K562 (cell line): ENCODE data around the gene GNAL. TPM values are rescaled to one million over a fixed set of nuclear protein-coding genes. Genes with fewer than 3 reads are reported as not detected.

ENCODE experiments used
- CBX2 ChIP-seq: fragments of 200-600 bp; sonication (generic); IDR thresholded peaks from one replicate; pipeline ENCODE4 v1.6.1; 2012; ENCODE audit warnings: mild to moderate bottlenecking, low read length, inconsistent platforms; ENCODE audit not compliant: insufficient read depth, poor library complexity, severe bottlenecking
- COPS2 ChIP-seq: fragments of 450-650 bp; conservative IDR thresholded peaks from 2 replicates; pipeline ENCODE4 v1.6.1; 2016; ENCODE audit warnings: mild to moderate bottlenecking, moderate library complexity
- FIP1L1 ChIP-seq: fragments of 200-400 bp; formaldehyde crosslinking; IDR thresholded peaks from 2 replicates; pipeline ENCODE4 v1.6.1; 2018; ENCODE audit warnings: mild to moderate bottlenecking, low read depth, low read length; ENCODE audit not compliant: poor library complexity, severe bottlenecking
- FOXK1 ChIP-seq: sonication (generic); formaldehyde crosslinking; IDR thresholded peaks from 2 replicates; pipeline ENCODE4 v1.8.0; 2022; ENCODE audit warnings: missing genetic modification reagents, mild to moderate bottlenecking, borderline replicate concordance
- FOXM1 ChIP-seq, 2 experiments: fragments of 450-650 bp in 1 of 2; sonication (generic) in 1 of 2; formaldehyde crosslinking in 1 of 2; IDR thresholded peaks; 2 replicates each; pipeline versions ENCODE4 v1.6.1 to v1.9.0; 2017 to 2022; ENCODE audit warnings: low read depth in 2 of 2, mild to moderate bottlenecking in 2 of 2, missing genetic modification reagents in 1 of 2, moderate library complexity in 1 of 2
- HDAC6 ChIP-seq: IDR thresholded peaks from 2 replicates; pipeline ENCODE4 v1.6.1; 2012; ENCODE audit warnings: low read depth, mild to moderate bottlenecking, control low read depth, inconsistent platforms, low read length, moderate library complexity
- HMG20B ChIP-seq: fragments of 250-450 bp; sonication (Bioruptor Pico); IDR thresholded peaks from 2 replicates; pipeline ENCODE4 v1.5.0; 2021; ENCODE audit warnings: mild to moderate bottlenecking
- HNRNPLL ChIP-seq: fragments of 200-400 bp; formaldehyde crosslinking; IDR thresholded peaks from 2 replicates; pipeline ENCODE4 v1.6.1; 2017; ENCODE audit warnings: low read length, low read depth, mild to moderate bottlenecking; ENCODE audit not compliant: poor library complexity, severe bottlenecking
- KLF10 ChIP-seq: fragments of 250-450 bp; sonication (Bioruptor Pico); IDR thresholded peaks from 2 replicates; pipeline ENCODE4 v1.6.1; 2021; ENCODE audit warnings: matching md5 sums
- MAFF ChIP-seq: IDR thresholded peaks from 2 replicates; pipeline ENCODE4 v1.6.1; 2012; ENCODE audit warnings: low read length, improper control_type of control experiment
- MCM2 ChIP-seq: fragments of 450-650 bp; IDR thresholded peaks from 2 replicates; pipeline ENCODE4 v1.6.1; 2017; ENCODE audit warnings: low read depth, mild to moderate bottlenecking
- PHF21A ChIP-seq: fragments of 450-650 bp; IDR thresholded peaks from 2 replicates; pipeline ENCODE4 v1.6.1; 2017; ENCODE audit warnings: low read depth, borderline replicate concordance
- POLR2H ChIP-seq: IDR thresholded peaks from 2 replicates; pipeline ENCODE4 v1.6.1; 2016; ENCODE audit warnings: missing genetic modification characterization, low read depth, mild to moderate bottlenecking, control low read depth, missing compliant biosample characterization, moderate library complexity
- RBFOX2 ChIP-seq: fragments of 200-400 bp; formaldehyde crosslinking; IDR thresholded peaks from 2 replicates; pipeline ENCODE4 v1.6.1; 2017; ENCODE audit warnings: low read depth, mild to moderate bottlenecking, low read length, moderate library complexity
- SAFB ChIP-seq: fragments of 200-400 bp; formaldehyde crosslinking; IDR thresholded peaks from 2 replicates; pipeline ENCODE4 v1.6.1; 2017; ENCODE audit warnings: low read depth, low read length, borderline replicate concordance
- SMARCE1 ChIP-seq: fragments of 450-650 bp; IDR thresholded peaks from 2 replicates; pipeline ENCODE4 v1.7.1; 2016; ENCODE audit warnings: mild to moderate bottlenecking
- SREBF1 ChIP-seq: fragments of 150-350 bp; IDR thresholded peaks from 2 replicates; pipeline ENCODE4 v1.6.1; 2014; ENCODE audit warnings: antibody characterized with exemption, low read depth, low read length, borderline replicate concordance
- UBTF ChIP-seq, 2 experiments: IDR thresholded peaks; 2 replicates each; pipeline ENCODE4 v1.6.1; 2012; ENCODE audit warnings: improper control_type of control experiment in 2 of 2, low read depth in 2 of 2, low read length in 2 of 2, borderline replicate concordance in 1 of 2
- ZKSCAN8 ChIP-seq: fragments of 200-800 bp; sonication (Bioruptor generic); IDR thresholded peaks from 2 replicates; pipeline ENCODE4 v1.6.1; 2016; ENCODE audit warnings: missing genetic modification characterization, missing compliant biosample characterization
- ZNF445 ChIP-seq: fragments of 250-450 bp; sonication (Bioruptor Pico); IDR thresholded peaks from 2 replicates; pipeline ENCODE4 v1.4.0; 2020; ENCODE audit warnings: low read depth, mild to moderate bottlenecking, moderate library complexity
- ZNF551 ChIP-seq: fragments of 250-450 bp; sonication (Bioruptor Pico); IDR thresholded peaks from 2 replicates; pipeline ENCODE4 v1.5.0; 2021; ENCODE audit warnings: mild to moderate bottlenecking, moderate library complexity
- polyA plus RNA-seq, 8 experiments: library from polyadenylated mRNA; depleted of rRNA in 4 of 8; stranded (reverse) in 5 of 8; unstranded in 3 of 8; fragments of >200 nt; fragmentation: Nextera tagmentation in 2 of 8; fragmentation: Illumina TruSeq in 1 of 8; extraction: Ambion mirVana in 2 of 8; extraction: Trizol in 1 of 8; gene quantifications; 2 replicates each; pipeline versions ENCODE4 v1.2.1 to v1.2.3, GENCODE V29; 2011 to 2014; ENCODE audit warnings: inconsistent platforms in 1 of 8, missing spikeins in 1 of 8
- total RNA-seq, 7 experiments: library from RNA; depleted of rRNA in 6 of 7; stranded (reverse); fragments of >200 nt in 6 of 7; fragmentation: Illumina TruSeq in 2 of 7; extraction: Trizol in 2 of 7; gene quantifications; 2 replicates each; pipeline versions ENCODE4 v1.2.1 to v1.2.3, GENCODE V29; 2011 to 2021; ENCODE audit warnings: low replicate concordance in 1 of 7
- TF ChIP-seq, protein P1 (sequence below): sonication (generic); formaldehyde crosslinking; IDR thresholded peaks from 2 replicates; pipeline ENCODE4 v1.8.0; 2022; ENCODE audit warnings: mild to moderate bottlenecking, missing genetic modification reagents, borderline replicate concordance
- TF ChIP-seq, protein P2 (sequence below): sonication (generic); formaldehyde crosslinking; IDR thresholded peaks from 2 replicates; pipeline ENCODE4 v1.8.0; 2022; ENCODE audit warnings: mild to moderate bottlenecking, missing genetic modification reagents

GNAL gene
- total and polyA plus RNA-seq, 9 of the 15 experiments (the other 6 are each of a cell fraction or from before 2014, with no cell fraction given): under 0.01 to 0.10 (median 0.01) TPM; not detected in 5

DNA sequence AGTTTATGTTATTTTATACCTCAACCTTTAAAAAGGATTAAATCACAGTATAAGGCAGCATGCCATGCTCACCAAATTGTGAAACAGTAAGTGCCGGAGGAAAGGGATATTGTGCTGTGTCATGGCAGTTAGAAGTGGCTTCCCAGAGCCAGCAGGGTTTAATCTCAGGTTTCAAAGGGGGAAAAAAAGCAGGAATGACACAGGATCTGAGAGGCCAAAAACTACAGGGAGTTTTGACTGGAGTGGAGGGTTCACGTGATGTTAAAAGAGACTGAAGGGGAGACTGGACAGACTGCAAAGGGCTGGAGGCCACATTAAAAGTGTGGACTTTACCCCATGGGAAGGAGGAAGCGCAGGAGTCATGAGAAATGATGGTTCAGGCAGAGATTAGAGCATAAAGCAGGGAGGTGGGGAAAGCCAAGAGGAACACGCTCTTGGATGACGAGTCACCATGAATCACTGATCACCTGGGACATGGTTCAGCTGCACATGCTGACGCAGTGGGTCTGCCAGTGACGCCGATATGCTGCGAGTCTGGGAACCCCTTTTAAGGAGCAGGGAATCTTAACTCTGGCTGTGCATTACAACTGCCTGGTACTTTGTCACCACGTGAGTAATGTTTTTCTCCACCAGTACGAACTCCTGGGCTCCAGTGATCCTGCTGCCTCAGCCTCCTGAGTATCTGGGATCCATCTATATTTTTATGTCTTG, 168.3 kb downstream of the GNAL start (continued):
- TF ChIP-seq UBTF (IDR thresholded peaks at IDR 0.05; ENCODE audit: borderline replicate concordance in 1 of 2, low read depth in 2 of 2, low read length in 2 of 2) (no peak), SREBF1 (no peak), FIP1L1 (no peak), ZNF445 (no peak), MCM2 (no peak), SMARCE1 (peak; percentile 74; the same call in 1 of the 2 replicates), HNRNPLL (no peak), HMG20B (CRISPR knock-in tag) (no peak), ZKSCAN8 (CRISPR knock-in tag) (no peak), COPS2 (no peak), FOXK1 (CRISPR knock-in tag) (no peak), ZNF551 (CRISPR knock-in tag) (no peak), SAFB (no peak), PHF21A (peak; percentile 77; the same call in 1 of the 2 replicates), HDAC6 (no peak), KLF10 (CRISPR knock-in tag) (no peak), POLR2H (no peak), FOXM1 (IDR thresholded peaks at IDR 0.05; ENCODE audit: low read depth) (no peak), FOXM1 (CRISPR knock-in tag; IDR thresholded peaks at IDR 0.05; ENCODE audit: low read depth) (no peak), MAFF (peak; percentile 76), CBX2 (no peak), RBFOX2 (no peak)
- TF ChIP-seq, protein P1, sequence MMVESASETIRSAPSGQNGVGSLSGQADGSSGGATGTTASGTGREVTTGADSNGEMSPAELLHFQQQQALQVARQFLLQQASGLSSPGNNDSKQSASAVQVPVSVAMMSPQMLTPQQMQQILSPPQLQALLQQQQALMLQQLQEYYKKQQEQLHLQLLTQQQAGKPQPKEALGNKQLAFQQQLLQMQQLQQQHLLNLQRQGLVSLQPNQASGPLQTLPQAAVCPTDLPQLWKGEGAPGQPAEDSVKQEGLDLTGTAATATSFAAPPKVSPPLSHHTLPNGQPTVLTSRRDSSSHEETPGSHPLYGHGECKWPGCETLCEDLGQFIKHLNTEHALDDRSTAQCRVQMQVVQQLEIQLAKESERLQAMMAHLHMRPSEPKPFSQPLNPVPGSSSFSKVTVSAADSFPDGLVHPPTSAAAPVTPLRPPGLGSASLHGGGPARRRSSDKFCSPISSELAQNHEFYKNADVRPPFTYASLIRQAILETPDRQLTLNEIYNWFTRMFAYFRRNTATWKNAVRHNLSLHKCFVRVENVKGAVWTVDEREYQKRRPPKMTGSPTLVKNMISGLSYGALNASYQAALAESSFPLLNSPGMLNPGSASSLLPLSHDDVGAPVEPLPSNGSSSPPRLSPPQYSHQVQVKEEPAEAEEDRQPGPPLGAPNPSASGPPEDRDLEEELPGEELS (CRISPR knock-in tag): no peak
- TF ChIP-seq, protein P2, sequence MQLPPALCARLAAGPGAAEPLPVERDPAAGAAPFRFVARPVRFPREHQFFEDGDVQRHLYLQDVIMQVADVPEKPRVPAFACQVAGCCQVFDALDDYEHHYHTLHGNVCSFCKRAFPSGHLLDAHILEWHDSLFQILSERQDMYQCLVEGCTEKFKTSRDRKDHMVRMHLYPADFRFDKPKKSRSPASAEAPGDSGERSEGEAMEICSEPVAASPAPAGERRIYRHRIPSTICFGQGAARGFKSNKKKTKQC (CRISPR knock-in tag): no peak
